ENCODE measurements around the gene NEURL1. TPM values are rescaled to one million over a fixed set of nuclear protein-coding genes. Genes with fewer than 3 reads are reported as not detected.
"Not testable (repeated sequence)": the region's sequence is repeated elsewhere in the genome, so short reads cannot be mapped to it uniquely, and the experiment has no call there.

NEURL1 gene
- total and polyA plus RNA-seq, 12 donors: 0.05 to 1.0 (median 0.17) TPM; not detected in 3

DNA sequence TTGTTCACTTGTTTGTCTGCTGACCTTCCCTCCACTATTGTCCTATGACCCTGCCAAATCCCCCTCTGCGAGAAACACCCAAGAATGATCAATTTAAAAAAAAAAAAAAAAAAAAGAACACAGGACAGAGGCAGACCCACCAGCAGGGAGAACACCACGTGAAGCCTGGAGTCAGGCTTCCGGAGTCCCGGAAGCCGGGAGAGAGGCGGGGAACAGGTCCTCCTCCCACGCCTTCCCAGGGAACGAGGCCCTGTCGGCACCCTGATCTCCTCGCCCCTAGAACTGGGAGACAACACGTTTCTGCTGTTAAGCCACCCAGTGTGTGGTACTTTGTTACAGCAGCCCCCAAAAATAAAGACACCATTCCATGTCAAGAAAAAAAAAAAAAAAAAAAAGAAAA lies 114.6 kb downstream of the NEURL1 start:
- not testable (repeated sequence) for H3K4me3 ChIP-seq, H3K27ac ChIP-seq, H3K27me3 ChIP-seq, ATAC-seq, H3K9me3 ChIP-seq
- 74 to 82% methylated on average over 10 to 11 of the region's 11 CpGs for WGBS, 2 donors
- intact Hi-C loops (cut with DNase I): loop anchor here in 5 of 10 donors (5.0 to 10.0 kb wide), 3 partner anchors 247 to 257 kb away; partner anchors contain the start of gene SH3PXD2A (in 1 of the 5)
- DNase-seq: peak in 1 of 2 donors; percentile 5
- H3K4me1 ChIP-seq: peaks cover 0 to 41% (median 13%) of the 10 kb centered on the region in 9 donors
- H3K36me3 ChIP-seq: peaks cover 0 to 73% (median 28%) of the 10 kb centered on the region in 9 donors

DNA sequence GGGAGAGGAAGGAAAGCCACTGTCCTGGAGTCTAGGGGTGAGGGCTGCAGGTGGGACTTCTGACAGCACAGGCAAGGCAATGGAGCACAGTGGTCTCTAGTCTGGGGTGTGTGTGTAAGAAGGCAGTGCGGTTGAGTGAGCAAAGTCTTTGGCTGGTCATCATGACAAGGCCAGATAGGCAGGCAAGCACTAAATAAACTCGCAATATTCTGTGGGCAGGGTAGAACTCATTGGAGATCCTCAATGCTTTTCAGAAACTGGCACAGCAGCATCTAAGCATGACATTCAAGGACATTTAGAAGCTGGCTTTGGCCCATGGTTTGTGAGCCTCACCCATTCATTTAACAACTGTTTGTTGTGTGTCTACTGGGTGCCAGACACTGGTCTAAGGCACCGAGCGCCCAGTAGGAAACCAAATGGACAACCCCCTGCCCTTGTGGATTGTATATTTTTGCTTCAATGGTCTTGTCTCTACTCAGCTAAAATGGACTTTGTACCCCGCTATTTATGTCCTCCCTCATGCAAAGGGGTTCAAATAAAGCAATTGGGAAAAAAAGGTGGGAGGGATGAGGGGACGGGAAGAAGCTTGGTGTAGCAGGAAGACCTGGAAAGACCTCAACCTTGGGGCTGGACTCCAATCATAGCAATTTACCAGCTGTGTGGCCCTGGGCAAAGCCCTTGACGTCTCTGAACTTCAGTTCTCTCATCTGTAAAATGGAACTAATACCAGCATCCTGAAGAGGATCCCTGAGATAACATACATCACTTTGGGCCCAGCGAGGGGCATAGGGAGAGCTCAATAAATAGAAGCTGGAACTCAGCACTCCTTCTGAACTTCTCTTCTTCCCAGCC lies 116.0 kb downstream of the NEURL1 start:
- intact Hi-C loops (cut with DNase I): loop anchor here in 9 of 10 donors (5.0 to 10.0 kb wide), 6 partner anchors 43 to 255 kb away; partner anchors contain the start of gene SH3PXD2A (in 2 of the 9)
- no peak overlapping the region for H3K27ac ChIP-seq
- H3K36me3 ChIP-seq: peaks cover 0 to 71% (median 32%) of the 10 kb centered on the region in 9 donors

DNA sequence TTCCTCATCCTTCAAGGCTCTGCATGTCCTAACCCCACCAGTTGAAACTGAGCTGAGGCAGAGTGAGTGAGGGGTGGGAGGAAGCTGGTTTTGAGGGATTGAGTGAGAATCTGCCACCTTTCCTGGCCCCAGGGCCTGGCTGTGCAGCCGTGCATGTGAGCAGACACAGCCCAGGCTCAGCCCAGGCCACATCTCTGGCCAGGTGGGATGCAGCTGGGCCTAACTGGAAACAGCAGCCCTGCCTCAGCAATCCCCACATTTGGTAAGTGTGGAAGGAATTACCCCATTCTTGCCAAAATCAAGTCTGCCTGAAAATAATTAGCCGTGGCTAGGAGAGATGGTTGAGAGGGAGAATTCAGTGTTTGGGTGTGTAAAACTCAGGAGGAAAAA lies 116.6 kb downstream of the NEURL1 start:
- H3K4me3 ChIP-seq: no peak overlapping the region
- WGBS, 2 donors: 54 to 82% methylated on average over 2 of the region's 2 CpGs
- intact Hi-C loops (cut with DNase I): loop anchor here in 6 of 10 donors (5.0 to 10.0 kb wide), 4 partner anchors 42 to 245 kb away; partner anchors contain the start of gene SH3PXD2A (in 1 of the 6)
- no peaks in the 10 kb centered on the region for H3K27me3 ChIP-seq
- peaks cover 0 to 65% (median 26%) of the 10 kb centered on the region in 9 donors for H3K36me3 ChIP-seq
- TF ChIP-seq, protein P1, sequence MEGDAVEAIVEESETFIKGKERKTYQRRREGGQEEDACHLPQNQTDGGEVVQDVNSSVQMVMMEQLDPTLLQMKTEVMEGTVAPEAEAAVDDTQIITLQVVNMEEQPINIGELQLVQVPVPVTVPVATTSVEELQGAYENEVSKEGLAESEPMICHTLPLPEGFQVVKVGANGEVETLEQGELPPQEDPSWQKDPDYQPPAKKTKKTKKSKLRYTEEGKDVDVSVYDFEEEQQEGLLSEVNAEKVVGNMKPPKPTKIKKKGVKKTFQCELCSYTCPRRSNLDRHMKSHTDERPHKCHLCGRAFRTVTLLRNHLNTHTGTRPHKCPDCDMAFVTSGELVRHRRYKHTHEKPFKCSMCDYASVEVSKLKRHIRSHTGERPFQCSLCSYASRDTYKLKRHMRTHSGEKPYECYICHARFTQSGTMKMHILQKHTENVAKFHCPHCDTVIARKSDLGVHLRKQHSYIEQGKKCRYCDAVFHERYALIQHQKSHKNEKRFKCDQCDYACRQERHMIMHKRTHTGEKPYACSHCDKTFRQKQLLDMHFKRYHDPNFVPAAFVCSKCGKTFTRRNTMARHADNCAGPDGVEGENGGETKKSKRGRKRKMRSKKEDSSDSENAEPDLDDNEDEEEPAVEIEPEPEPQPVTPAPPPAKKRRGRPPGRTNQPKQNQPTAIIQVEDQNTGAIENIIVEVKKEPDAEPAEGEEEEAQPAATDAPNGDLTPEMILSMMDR (IDR thresholded peaks at IDR 0.05): no peak
- no peaks in the 10 kb centered on the region for H3K9me3 ChIP-seq
- no peak for ATAC-seq
- peaks cover 4 to 60% (median 22%) of the 10 kb centered on the region in 9 donors for H3K4me1 ChIP-seq
- peak in 1 of 2 donors; percentile 0 for DNase-seq
- peak overlapping the region in 1 of 10 donors; percentile 21 for H3K27ac ChIP-seq

More for the DNA sequence above, 116.0 kb downstream of the NEURL1 start:
- no peak for ATAC-seq
- H3K4me1 ChIP-seq: peaks cover 0 to 54% (median 16%) of the 10 kb centered on the region in 9 donors
- no peaks in the 10 kb centered on the region for H3K27me3 ChIP-seq
- no peak overlapping the region for H3K4me3 ChIP-seq
- TF ChIP-seq, protein P1 (IDR thresholded peaks at IDR 0.05): no peak
- no peaks in the 10 kb centered on the region for H3K9me3 ChIP-seq
- DNase-seq: no peak
- 93% methylated on average over 8 of the region's 8 CpGs for WGBS, 2 donors

DNA sequence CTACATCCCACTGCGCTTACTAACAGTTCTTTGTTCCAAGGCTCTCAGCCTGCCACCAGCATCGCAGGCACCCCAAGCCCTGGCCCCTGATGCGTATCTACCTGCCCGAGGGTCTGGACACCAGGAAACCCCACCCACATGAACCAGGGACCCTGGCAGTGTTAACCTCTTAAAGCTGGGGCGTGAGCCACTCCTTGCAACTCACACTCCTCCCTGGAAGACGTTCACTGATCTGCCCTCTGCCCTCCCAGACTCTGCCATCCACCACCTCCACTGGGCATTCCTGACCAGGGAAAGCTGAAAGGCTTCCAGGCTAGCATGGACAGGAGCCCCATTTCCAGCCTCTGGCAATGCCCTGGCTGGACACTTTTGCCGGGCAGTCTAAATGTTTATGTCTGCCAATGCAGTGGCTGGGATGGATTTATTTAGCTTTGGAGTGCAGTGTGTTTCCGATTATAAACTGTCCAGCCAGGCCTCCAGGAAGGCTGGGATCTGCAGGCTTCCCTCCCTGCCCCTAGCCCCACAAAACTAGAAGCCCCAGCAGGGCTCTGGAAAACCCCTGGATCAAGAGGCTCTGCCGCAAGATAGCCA lies 117.5 kb downstream of the NEURL1 start:
- DNase-seq: peak in 1 of 2 donors; percentile 9
- H3K27ac ChIP-seq: peak overlapping the region in 4 of 10 donors; percentile 10 to 60 (median 42)
- H3K4me3 ChIP-seq: no peak overlapping the region
- peak in 3 of 8 donors; percentile 24 to 51 (median 42) for ATAC-seq
- no peaks in the 10 kb centered on the region for H3K27me3 ChIP-seq
- 71 to 79% methylated on average over 9 of the region's 9 CpGs for WGBS, 2 donors
- intact Hi-C loops (cut with DNase I): loop anchor here in 6 of 10 donors (5.0 to 10.0 kb wide), 4 partner anchors 41 to 244 kb away; partner anchors contain the start of gene SH3PXD2A (in 1 of the 6)
- peaks cover 0 to 58% (median 23%) of the 10 kb centered on the region in 9 donors for H3K36me3 ChIP-seq
- TF ChIP-seq, protein P1 (IDR thresholded peaks at IDR 0.05): no peak
- no peaks in the 10 kb centered on the region for H3K9me3 ChIP-seq
- peaks cover 7 to 59% (median 30%) of the 10 kb centered on the region in 9 donors for H3K4me1 ChIP-seq
